Activated CD8-positive, alpha-beta T cell treated with anti-CD3 and anti-CD28 coated beads for 36 hours (primary cell): Measurements from ENCODE around the gene BCAR1. TPM values are rescaled to one million over a fixed set of nuclear protein-coding genes. Genes with fewer than 3 reads are reported as not detected.

Experiments
- ATAC-seq: fragments of 200-7000 bp; cut with Tn5 transposase; one replicate; pipeline ENCODE4 v1.10.0; 2021; ENCODE audit warnings: mild to moderate bottlenecking, moderate library complexity
- CTCF ChIA-PET: fragments of 350-600 bp; sonication (Branson Sonifier 250); formaldehyde crosslinking; loops from one replicate; lab custom pipeline; 2021; ENCODE audit warnings: antibody characterized with exemption; lab: Charles Lee
- POLR2A ChIA-PET: fragments of 350-600 bp; sonication (Branson Sonifier 250); formaldehyde crosslinking; loops from one replicate; lab custom pipeline; 2021; ENCODE audit warnings: antibody characterized with exemption; lab: Charles Lee
- DNase-seq: peaks from one replicate; pipeline ENCODE4 v3.0.0-alpha.2; 2020
- H3K27ac Mint-ChIP-seq: one replicate; pipeline ENCODE4 v1.8.0; 2021; ENCODE audit warnings: mild to moderate bottlenecking, mixed read lengths
- H3K27me3 Mint-ChIP-seq: one replicate; pipeline ENCODE4 v1.8.0; 2021; ENCODE audit warnings: mixed read lengths
- H3K36me3 Mint-ChIP-seq: one replicate; pipeline ENCODE4 v1.8.0; 2021; ENCODE audit warnings: low read depth, mixed read lengths
- H3K4me1 Mint-ChIP-seq: one replicate; pipeline ENCODE4 v1.8.0; 2021; ENCODE audit warnings: low read depth, mixed read lengths
- H3K4me3 Mint-ChIP-seq: one replicate; pipeline ENCODE4 v1.8.0; 2021; ENCODE audit warnings: mild to moderate bottlenecking, moderate library complexity, mixed read lengths
- H3K9me3 Mint-ChIP-seq: one replicate; pipeline ENCODE4 v1.8.0; 2021; ENCODE audit warnings: mixed read lengths
- intact Hi-C: fragments of 100-400 bp; cut with micrococcal nuclease; formaldehyde crosslinking; loops from one replicate; pipeline ENCODE4 v1.10.0; 2022
- total RNA-seq, 2 experiments: library from RNA; stranded (reverse); gene quantifications; one replicate each; pipeline ENCODE4 v1.2.3, GENCODE V29; 2021
- TF ChIP-seq, protein P1 (sequence below): fragments of 200-600 bp; IDR thresholded peaks from one replicate; pipeline ENCODE4 v1.8.0; 2022; ENCODE audit warnings: antibody characterized with exemption, mild to moderate bottlenecking

BCAR1 gene
- total RNA-seq, 2 experiments from 2014 or later = 0.34 to 0.87 TPM

DNA sequence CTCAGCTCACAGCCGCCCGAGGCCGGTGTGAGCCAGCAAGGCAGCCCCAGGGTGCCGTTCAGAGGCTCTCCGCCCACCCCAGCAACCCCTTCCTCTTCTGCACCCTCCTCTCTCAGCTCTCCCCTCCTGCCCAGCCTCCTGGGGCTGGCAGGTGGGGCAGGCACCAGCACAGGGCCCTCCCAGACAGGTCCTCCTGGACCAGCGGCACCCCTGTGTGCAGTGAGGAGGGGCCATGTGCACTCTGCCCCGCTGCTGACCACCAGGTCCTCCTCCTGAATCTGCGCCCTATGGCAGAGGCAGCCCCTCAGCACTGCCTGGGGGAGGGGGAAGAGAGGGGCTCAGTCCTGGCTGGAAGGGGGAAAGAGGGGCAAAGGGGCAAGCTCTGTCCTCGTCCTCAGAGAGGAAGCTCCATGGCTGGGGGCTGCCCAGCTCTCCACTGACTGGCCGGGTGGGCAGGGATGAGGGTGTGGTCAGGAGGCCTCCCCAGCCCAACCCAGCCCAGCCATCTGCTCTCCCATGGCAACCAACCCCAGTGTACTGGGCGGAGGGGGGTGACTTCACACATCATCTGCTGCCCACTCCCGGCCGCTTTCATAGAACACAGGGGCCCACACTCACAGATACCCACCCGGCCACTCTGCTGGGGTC is 5.4 kb upstream of the BCAR1 start:
- H3K27ac Mint-ChIP-seq = no peak overlapping the region
- H3K9me3 Mint-ChIP-seq = no peaks in the 10 kb centered on the region
- DNase-seq (no peak), ATAC-seq (no peak)
- TF ChIP-seq, protein P1, sequence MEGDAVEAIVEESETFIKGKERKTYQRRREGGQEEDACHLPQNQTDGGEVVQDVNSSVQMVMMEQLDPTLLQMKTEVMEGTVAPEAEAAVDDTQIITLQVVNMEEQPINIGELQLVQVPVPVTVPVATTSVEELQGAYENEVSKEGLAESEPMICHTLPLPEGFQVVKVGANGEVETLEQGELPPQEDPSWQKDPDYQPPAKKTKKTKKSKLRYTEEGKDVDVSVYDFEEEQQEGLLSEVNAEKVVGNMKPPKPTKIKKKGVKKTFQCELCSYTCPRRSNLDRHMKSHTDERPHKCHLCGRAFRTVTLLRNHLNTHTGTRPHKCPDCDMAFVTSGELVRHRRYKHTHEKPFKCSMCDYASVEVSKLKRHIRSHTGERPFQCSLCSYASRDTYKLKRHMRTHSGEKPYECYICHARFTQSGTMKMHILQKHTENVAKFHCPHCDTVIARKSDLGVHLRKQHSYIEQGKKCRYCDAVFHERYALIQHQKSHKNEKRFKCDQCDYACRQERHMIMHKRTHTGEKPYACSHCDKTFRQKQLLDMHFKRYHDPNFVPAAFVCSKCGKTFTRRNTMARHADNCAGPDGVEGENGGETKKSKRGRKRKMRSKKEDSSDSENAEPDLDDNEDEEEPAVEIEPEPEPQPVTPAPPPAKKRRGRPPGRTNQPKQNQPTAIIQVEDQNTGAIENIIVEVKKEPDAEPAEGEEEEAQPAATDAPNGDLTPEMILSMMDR = no peak
- H3K4me1 Mint-ChIP-seq = no peaks in the 10 kb centered on the region
- POLR2A ChIA-PET = no interaction called here
- H3K4me3 Mint-ChIP-seq = no peak overlapping the region
- no peaks in the 10 kb centered on the region for H3K36me3 Mint-ChIP-seq
- intact Hi-C loops = no loop called here
- CTCF ChIA-PET = no interaction called here
- H3K27me3 Mint-ChIP-seq = peaks cover 28% of the 10 kb centered on the region

DNA sequence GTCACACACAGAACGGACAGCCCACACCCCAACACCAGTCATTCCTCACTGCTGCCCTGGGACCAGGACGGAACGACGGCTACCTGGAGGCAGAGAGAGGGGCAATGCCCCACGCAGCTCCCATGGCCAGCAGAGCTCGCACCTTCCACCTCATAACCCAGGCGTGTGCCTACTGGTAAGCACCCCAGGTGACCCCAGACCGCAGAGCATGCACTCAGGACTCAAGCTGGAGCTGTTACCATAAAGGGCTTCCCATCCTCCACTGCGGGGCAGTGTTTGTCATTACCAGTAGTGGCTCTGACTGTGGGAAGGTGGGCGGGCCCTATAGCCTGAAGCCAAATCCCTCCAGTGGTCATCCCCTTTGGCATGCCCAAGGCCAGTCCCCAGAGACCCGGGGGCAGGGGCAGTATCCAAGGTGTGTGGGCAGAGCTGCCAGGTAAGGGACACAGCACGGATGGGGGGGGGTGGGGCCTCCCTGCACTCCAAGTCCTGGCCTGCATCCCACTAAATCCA is 4.7 kb upstream of the BCAR1 start:
- Mint-ChIP-seq H3K9me3 (no peaks in the 10 kb centered on the region), H3K27me3 (peaks cover 28% of the 10 kb centered on the region), H3K4me1 (no peaks in the 10 kb centered on the region), H3K4me3 (no peak overlapping the region), H3K27ac (no peak overlapping the region), H3K36me3 (no peaks in the 10 kb centered on the region)
- ChIA-PET POLR2A (no interaction called here), CTCF (interaction anchor here (1.1 kb wide), 1 partner anchor 56 kb away, joined by 3 read pairs; no protein-coding TSS in a partner anchor)
- ATAC-seq (no peak), DNase-seq (no peak)
- intact Hi-C loops = no loop called here
- TF ChIP-seq, protein P1 = no peak

DNA sequence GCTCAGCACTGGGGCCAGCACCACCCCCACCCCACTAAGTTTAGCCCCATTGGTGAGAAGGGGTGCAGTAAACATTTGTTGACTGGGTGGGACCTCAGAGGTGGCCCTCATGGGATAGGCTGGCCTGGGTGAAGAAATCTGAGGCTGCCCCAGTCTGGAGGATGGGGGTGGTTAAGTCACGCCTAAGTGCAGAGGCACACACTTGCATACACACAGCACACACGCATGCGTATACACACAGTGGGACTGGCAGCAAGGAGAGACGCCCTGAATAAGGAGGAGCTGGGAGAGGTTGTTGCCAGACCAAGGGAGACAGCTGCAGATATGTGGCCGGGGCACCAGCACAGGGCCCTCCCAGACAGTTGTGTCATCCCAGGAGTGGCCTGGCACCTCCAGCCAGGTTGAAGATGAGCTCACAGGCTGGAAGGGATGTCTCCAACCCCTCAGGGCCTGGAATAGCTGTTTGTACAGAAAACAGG is 3.0 kb upstream of the BCAR1 start:
- H3K9me3 Mint-ChIP-seq = no peaks in the 10 kb centered on the region
- no peak for DNase-seq
- H3K36me3 Mint-ChIP-seq = no peaks in the 10 kb centered on the region
- peaks cover 34% of the 10 kb centered on the region for H3K27me3 Mint-ChIP-seq
- CTCF ChIA-PET = interaction anchor here (1.2 to 1.6 kb wide), 2 partner anchors 21 to 57 kb away, joined by 3 read pairs; no protein-coding TSS in a partner anchor
- intact Hi-C loops = no loop called here
- TF ChIP-seq, protein P1 = no peak
- H3K4me1 Mint-ChIP-seq = no peaks in the 10 kb centered on the region
- ATAC-seq = no peak
- H3K4me3 Mint-ChIP-seq = no peak overlapping the region
- POLR2A ChIA-PET = no interaction called here
- H3K27ac Mint-ChIP-seq = no peak overlapping the region

DNA sequence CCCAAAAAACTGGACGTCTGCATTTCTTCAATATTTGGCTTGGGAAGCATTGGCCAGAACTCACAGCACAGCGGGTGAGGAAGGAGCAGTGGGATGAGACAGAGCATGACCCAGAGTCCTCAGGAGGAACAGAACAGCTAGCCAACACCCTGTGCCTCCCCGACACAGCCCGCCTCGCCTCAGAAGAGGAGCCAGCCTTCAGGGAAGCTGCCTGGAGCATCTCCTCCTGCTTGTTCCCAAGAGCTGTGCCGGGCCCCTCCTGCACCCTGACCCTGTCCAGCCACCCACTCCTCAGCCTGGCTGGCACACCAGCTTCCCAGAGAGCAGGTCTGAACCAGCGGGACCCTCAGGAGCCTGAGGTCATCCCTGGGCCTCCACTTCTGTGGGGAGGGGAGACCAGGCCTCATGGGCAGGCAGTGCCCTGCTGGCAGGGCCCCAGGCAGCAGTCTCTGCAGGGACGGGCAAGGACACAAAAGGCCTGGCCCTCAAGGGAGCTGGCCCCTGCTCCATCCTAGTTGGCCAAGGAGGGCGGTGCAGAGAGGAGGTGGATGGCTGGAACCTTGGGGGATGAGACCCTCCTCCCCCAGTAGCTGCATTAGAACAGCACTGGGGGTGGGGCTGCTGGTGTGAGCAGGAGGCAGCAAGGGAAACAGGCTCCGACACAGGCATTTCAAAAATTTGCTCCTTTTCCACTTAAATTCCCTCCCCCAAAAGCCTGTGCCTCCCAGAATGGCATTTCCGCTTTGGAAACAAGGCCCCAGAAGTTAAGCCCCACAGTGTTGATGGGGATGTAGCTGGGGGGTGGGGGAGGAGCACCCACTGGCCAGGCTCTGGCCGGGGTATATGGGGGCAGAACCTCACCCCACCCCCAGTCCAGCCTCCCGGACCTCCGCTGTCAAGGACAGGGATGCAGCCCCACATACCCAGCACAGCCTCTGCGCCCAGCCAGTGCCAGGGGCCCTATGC is 1.8 kb upstream of the BCAR1 start:
- ATAC-seq = no peak
- no peak overlapping the region for H3K4me3 Mint-ChIP-seq
- H3K9me3 Mint-ChIP-seq = no peaks in the 10 kb centered on the region
- no peak overlapping the region for H3K27ac Mint-ChIP-seq
- no peaks in the 10 kb centered on the region for H3K4me1 Mint-ChIP-seq
- ChIA-PET CTCF (interaction anchor here (0.6 to 1.2 kb wide), 2 partner anchors 19 to 149 kb away, joined by 3 read pairs; no protein-coding TSS in a partner anchor), POLR2A (no interaction called here)
- H3K36me3 Mint-ChIP-seq = no peaks in the 10 kb centered on the region
- intact Hi-C loops = no loop called here
- H3K27me3 Mint-ChIP-seq = peaks cover 35% of the 10 kb centered on the region
- TF ChIP-seq, protein P1 = no peak
- no peak for DNase-seq
